Keratinocyte (primary cell): Measurements from ENCODE around the gene GLIPR1L2.

Experiments
- EZH2 ChIP-seq: IDR thresholded peaks from one replicate; pipeline ENCODE4 v1.6.1; 2012; ENCODE audit warnings: inconsistent platforms, mild to moderate bottlenecking, low read length, moderate library complexity
- TF ChIP-seq, protein P1 (sequence below), 3 experiments: IDR thresholded peaks in 1 of 3; conservative IDR thresholded peaks in 1 of 3; optimal IDR thresholded peaks in 1 of 3; 2 replicates in 2 of 3; 3 replicates in 1 of 3; pipeline versions ENCODE3 to v1.5.1; 2011; ENCODE audit warnings: low read length in 3 of 3, mild to moderate bottlenecking in 3 of 3, moderate library complexity in 2 of 3, control low read depth in 1 of 3, inconsistent platforms in 1 of 3; ENCODE audit not compliant: insufficient read depth in 2 of 3; ENCODE audit errors: extremely low read depth in 1 of 3

DNA sequence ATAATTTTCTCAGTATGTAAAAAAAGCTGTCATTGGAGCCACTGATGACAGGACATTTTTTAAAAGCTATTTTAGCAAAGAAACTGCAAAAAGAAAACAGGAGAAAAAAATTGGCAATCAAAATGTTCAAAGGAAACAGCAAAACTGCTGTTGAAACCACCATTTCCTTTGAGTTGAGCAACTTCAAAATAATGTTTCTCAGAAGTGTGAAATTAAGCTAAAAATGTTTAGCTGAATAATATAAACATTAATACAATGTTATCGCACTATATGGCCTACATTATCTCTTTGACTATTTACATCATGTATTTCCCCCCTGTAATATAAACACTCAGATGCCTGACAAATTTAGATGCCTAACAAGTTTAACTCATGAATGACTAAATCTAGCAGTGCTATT, 66.3 kb downstream of the GLIPR1L2 start:
- TF ChIP-seq, protein P1, sequence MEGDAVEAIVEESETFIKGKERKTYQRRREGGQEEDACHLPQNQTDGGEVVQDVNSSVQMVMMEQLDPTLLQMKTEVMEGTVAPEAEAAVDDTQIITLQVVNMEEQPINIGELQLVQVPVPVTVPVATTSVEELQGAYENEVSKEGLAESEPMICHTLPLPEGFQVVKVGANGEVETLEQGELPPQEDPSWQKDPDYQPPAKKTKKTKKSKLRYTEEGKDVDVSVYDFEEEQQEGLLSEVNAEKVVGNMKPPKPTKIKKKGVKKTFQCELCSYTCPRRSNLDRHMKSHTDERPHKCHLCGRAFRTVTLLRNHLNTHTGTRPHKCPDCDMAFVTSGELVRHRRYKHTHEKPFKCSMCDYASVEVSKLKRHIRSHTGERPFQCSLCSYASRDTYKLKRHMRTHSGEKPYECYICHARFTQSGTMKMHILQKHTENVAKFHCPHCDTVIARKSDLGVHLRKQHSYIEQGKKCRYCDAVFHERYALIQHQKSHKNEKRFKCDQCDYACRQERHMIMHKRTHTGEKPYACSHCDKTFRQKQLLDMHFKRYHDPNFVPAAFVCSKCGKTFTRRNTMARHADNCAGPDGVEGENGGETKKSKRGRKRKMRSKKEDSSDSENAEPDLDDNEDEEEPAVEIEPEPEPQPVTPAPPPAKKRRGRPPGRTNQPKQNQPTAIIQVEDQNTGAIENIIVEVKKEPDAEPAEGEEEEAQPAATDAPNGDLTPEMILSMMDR (optimal IDR thresholded peaks at IDR 0.05 in 1 of 3, IDR thresholded peaks at IDR 0.05 in 1 of 3, conservative IDR thresholded peaks at IDR 0.05 in 1 of 3; ENCODE audit: extremely low read depth in 1 of 3, insufficient read depth in 2 of 3, low read length in 3 of 3) = no peak
- TF ChIP-seq EZH2 = no peak
